Measurements from ENCODE around the gene EEF1AKMT3.

EEF1AKMT3 gene

DNA sequence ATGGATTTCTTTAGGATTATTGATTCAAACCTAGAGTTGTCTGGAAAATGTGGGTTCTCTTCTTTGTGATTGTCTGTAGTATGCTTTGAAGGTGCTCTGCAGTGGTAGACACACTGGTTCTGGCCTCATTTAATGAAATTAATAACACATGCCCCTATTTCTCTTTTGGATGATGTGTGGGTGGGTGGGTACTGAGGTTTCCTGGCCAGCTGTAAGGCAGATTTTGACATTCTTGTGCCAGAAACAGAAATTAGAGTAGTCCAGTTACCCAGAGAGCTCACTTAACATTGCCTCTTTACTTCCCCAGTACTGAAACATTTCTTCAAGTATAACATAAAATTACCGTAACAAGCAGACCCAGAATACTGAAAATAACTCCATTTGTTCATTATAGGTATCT, 24.6 kb downstream of the EEF1AKMT3 start:
- Histone ChIP-seq H3K36me3 (ENCODE audit: control insufficient read depth, insufficient read depth, low read length) (peaks cover 78% of the 10 kb centered on the region), H3K4me1 (ENCODE audit: control insufficient read depth, insufficient read depth, low read length, poor library complexity, severe bottlenecking) (no peaks in the 10 kb centered on the region), H3K27ac (ENCODE audit: low read depth, low read length, severe bottlenecking) (no peak overlapping the region), H3K9me3 (ENCODE audit: control insufficient read depth, low read length) (no peaks in the 10 kb centered on the region), H3K4me3 (ENCODE audit: extremely low read depth, insufficient read depth, low read length, poor library complexity, severe bottlenecking) (no peak overlapping the region)
- WGBS, 2 experiments (ENCODE audit: insufficient coverage in 2 of 2): no CpG with 5 or more reads among the region's 1 CpG

DNA sequence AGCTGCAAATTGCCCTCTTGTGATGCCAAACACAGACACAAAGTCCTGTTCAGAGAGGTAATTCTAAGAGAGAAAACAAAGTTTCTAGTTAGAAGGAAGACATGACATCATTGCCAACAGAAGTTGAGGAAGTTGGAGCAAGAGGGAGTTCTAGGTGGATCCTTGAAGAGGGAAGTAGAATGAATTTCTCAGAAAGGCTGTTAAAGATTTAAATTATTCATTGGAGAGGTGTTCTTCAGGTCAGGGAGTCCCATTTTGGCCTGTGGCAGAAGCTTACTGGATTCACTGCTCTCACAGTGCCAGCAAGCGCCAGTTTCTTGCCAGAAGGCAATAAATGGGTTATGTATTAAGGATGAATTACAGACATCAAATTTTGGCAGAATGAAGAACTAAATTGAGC, 25.5 kb downstream of the EEF1AKMT3 start:
- Histone ChIP-seq H3K9me3 (ENCODE audit: control insufficient read depth, low read length) (no peaks in the 10 kb centered on the region), H3K27ac (ENCODE audit: low read depth, low read length, severe bottlenecking) (no peak overlapping the region), H3K4me1 (ENCODE audit: control insufficient read depth, insufficient read depth, low read length, poor library complexity, severe bottlenecking) (no peaks in the 10 kb centered on the region), H3K36me3 (ENCODE audit: control insufficient read depth, insufficient read depth, low read length) (peaks cover 78% of the 10 kb centered on the region), H3K4me3 (ENCODE audit: extremely low read depth, insufficient read depth, low read length, poor library complexity, severe bottlenecking) (no peak overlapping the region)
- WGBS, 2 experiments (ENCODE audit: insufficient coverage in 2 of 2): 100% methylated on average over 1 of the region's 1 CpG

DNA sequence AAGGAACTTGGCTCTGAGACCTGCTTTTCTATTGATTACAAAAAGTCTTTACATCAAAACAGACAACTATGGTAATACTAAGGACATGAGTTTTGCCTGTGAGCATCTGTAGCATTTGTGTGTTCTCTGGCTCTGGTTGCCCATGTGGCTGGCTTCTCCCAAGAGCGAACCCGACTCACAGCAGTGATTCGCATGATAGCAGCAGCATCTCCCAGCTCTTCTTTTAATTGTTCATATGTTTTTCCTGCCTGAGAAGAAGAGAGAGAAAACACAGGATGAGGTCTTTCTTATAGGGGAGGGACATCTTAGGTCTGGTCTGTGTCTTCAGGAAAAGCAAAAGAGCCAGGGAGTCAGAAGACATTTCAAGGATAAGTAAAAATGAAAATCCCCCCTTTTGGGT, 28.6 kb downstream of the EEF1AKMT3 start:
- Histone ChIP-seq H3K9me3 (ENCODE audit: control insufficient read depth, low read length) (no peaks in the 10 kb centered on the region), H3K27ac (ENCODE audit: low read depth, low read length, severe bottlenecking) (no peak overlapping the region), H3K36me3 (ENCODE audit: control insufficient read depth, insufficient read depth, low read length) (peaks cover 62% of the 10 kb centered on the region), H3K4me1 (ENCODE audit: control insufficient read depth, insufficient read depth, low read length, poor library complexity, severe bottlenecking) (no peaks in the 10 kb centered on the region), H3K4me3 (ENCODE audit: extremely low read depth, insufficient read depth, low read length, poor library complexity, severe bottlenecking) (no peak overlapping the region)
- whole genome bisulfite sequencing, 2 experiments (ENCODE audit: insufficient coverage in 2 of 2): 100% methylated on average over 2 of the region's 3 CpGs

DNA sequence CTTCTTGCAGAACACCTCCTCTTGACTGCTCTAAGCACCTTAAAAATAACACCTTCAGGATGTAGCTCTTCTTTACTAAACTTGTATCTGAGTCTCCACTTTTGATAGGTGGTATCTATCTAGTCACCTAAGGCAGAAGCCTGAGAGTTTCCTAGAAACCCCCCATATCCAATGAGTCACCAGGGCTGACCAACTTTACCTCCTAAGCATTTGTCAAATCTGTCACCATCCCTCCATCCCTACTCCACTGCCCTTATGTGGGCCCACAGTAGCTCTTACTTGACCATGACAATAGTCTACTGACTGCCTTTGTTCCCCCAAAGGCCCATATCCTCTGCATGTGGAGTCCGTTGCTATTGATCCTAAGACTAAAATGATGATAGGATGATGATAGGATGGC, 30.2 kb downstream of the EEF1AKMT3 start:
- H3K27ac ChIP-seq (ENCODE audit: low read depth, low read length, severe bottlenecking): no peak overlapping the region
- H3K9me3 ChIP-seq (ENCODE audit: control insufficient read depth, low read length): no peaks in the 10 kb centered on the region
- H3K4me3 ChIP-seq (ENCODE audit: extremely low read depth, insufficient read depth, low read length, poor library complexity, severe bottlenecking): no peak overlapping the region
- peaks cover 53% of the 10 kb centered on the region for H3K36me3 ChIP-seq (ENCODE audit: control insufficient read depth, insufficient read depth, low read length)
- H3K4me1 ChIP-seq (ENCODE audit: control insufficient read depth, insufficient read depth, low read length, poor library complexity, severe bottlenecking): no peaks in the 10 kb centered on the region
- no CpG with 5 or more reads among the region's 1 CpG for WGBS, 2 experiments (ENCODE audit: insufficient coverage in 2 of 2)

DNA sequence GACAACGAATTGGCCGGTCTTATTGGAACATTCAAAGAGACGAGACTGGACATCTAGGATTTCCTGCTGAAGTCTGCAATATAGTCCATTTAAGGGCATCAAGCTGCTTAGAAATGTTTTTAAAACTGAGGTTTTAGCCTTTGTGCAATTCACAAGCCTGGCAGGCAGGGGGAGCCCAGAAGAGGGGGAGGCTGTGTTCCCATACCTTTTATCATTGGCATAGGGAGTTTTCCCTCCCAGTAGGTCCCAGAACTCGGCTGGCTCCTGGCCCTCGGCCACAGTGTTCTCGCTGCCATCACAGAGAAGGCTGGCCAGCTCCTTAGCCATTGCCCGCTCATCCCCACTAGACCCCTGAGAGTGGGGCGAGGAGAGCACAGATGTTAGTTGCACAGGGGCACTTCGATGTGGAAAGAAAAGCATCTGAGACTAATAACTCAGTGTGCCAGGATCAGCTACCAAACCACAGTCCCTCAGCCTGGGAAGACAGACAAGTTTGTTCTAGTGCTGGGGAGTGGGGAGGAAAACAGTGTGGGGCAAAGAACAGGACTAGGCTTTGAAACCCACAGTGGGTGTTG, 31.0 kb downstream of the EEF1AKMT3 start:
- Histone ChIP-seq H3K36me3 (ENCODE audit: control insufficient read depth, insufficient read depth, low read length) (peaks cover 56% of the 10 kb centered on the region), H3K27ac (ENCODE audit: low read depth, low read length, severe bottlenecking) (no peak overlapping the region), H3K4me1 (ENCODE audit: control insufficient read depth, insufficient read depth, low read length, poor library complexity, severe bottlenecking) (no peaks in the 10 kb centered on the region), H3K9me3 (ENCODE audit: control insufficient read depth, low read length) (no peaks in the 10 kb centered on the region), H3K4me3 (ENCODE audit: extremely low read depth, insufficient read depth, low read length, poor library complexity, severe bottlenecking) (no peak overlapping the region)
- WGBS, 2 experiments (ENCODE audit: insufficient coverage in 2 of 2): 53 to 65% methylated on average over 4 to 9 of the region's 9 CpGs

DNA sequence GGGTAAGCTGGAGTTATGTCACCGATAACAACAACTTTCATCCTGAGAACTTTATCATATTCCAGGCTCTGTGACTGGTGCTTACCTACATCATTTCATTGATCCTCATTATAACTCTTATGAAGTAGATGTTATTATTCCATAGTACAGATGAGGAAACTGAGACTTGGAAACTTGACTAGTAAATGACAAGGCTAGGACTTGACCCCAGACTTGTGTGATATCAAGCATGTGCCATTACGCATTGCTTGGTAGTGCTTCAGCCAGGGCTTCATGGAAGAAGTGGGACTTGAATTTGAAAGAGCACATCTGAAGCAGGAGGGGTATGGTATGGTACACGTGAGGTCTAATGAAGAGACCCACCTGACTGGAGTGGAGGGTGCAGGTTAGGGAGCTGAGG, 34.3 kb downstream of the EEF1AKMT3 start:
- no peaks in the 10 kb centered on the region for H3K4me1 ChIP-seq (ENCODE audit: control insufficient read depth, insufficient read depth, low read length, poor library complexity, severe bottlenecking)
- no peak overlapping the region for H3K4me3 ChIP-seq (ENCODE audit: extremely low read depth, insufficient read depth, low read length, poor library complexity, severe bottlenecking)
- H3K27ac ChIP-seq (ENCODE audit: low read depth, low read length, severe bottlenecking): no peak overlapping the region
- WGBS, 2 experiments (ENCODE audit: insufficient coverage in 2 of 2): 100% methylated on average over 2 of the region's 3 CpGs
- H3K9me3 ChIP-seq (ENCODE audit: control insufficient read depth, low read length): no peaks in the 10 kb centered on the region
- H3K36me3 ChIP-seq (ENCODE audit: control insufficient read depth, insufficient read depth, low read length): peaks cover 38% of the 10 kb centered on the region

DNA sequence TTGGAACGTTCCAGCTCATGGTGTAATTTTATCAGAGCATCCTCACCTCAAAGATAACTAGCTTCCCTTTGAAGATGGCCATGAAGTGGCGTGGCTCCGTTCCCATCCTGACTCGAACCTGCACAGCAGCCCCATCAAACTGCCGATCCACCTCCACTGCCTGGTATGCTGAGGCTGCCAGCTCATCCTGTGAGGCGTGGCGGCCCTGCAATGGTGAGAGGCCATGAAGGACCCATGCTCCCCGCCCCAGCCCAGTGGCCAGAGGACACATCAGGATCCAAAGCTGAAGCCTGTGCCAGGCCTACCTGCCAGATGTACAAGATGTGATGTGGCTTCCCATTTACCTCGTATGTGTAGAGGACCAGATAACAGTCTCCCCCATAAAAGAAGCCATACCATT, 34.9 kb downstream of the EEF1AKMT3 start:
- no peak overlapping the region for H3K4me3 ChIP-seq (ENCODE audit: extremely low read depth, insufficient read depth, low read length, poor library complexity, severe bottlenecking)
- WGBS, 2 experiments (ENCODE audit: insufficient coverage in 2 of 2): 90 to 91% methylated on average over 8 to 9 of the region's 9 CpGs
- H3K27ac ChIP-seq (ENCODE audit: low read depth, low read length, severe bottlenecking): no peak overlapping the region
- no peaks in the 10 kb centered on the region for H3K4me1 ChIP-seq (ENCODE audit: control insufficient read depth, insufficient read depth, low read length, poor library complexity, severe bottlenecking)
- no peaks in the 10 kb centered on the region for H3K9me3 ChIP-seq (ENCODE audit: control insufficient read depth, low read length)
- H3K36me3 ChIP-seq (ENCODE audit: control insufficient read depth, insufficient read depth, low read length): peaks cover 35% of the 10 kb centered on the region

DNA sequence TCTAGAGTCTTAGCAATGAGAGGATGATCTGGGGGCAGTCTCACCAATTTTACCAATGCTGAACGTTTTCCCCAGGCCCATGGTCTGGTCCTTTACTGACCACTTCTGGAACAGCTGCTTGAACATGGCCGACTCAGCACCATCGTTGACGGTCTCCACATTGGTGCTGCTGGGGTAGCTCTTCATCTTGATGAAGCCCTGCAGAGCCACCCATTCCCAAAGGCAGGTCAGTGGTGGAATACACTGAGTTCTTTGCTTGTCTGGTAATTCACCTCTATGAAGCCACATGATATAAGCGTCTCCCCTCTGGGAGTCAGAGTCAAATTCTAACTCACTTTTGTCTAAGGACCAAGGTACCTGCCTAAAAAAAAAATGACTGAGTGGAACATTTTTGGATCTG, 35.9 kb downstream of the EEF1AKMT3 start:
- H3K4me1 ChIP-seq (ENCODE audit: control insufficient read depth, insufficient read depth, low read length, poor library complexity, severe bottlenecking): no peaks in the 10 kb centered on the region
- no peak overlapping the region for H3K27ac ChIP-seq (ENCODE audit: low read depth, low read length, severe bottlenecking)
- H3K4me3 ChIP-seq (ENCODE audit: extremely low read depth, insufficient read depth, low read length, poor library complexity, severe bottlenecking): no peak overlapping the region
- peaks cover 26% of the 10 kb centered on the region for H3K36me3 ChIP-seq (ENCODE audit: control insufficient read depth, insufficient read depth, low read length)
- H3K9me3 ChIP-seq (ENCODE audit: control insufficient read depth, low read length): no peaks in the 10 kb centered on the region
- WGBS, 2 experiments (ENCODE audit: insufficient coverage in 2 of 2): 91 to 95% methylated on average over 5 of the region's 5 CpGs

DNA sequence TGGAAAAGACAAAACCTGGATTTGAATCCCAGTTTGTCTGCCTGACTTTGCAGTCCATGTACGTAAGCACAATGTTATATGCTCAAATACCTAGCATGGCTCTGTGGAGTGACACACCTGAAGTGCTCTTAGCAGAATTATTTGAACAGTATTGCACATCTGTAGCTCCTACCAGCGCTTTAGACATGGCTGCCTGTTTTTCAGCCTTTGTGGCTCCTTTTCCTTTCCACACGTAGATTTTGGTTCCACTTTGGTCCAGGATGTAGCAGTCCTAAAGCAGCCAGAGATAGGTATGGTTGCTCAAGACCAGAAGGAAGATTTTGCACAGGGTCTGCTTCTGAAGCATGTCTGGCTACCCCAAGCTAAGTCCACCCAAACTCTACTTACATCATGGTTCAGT, 37.0 kb downstream of the EEF1AKMT3 start:
- WGBS, 2 experiments (ENCODE audit: insufficient coverage in 2 of 2): 96 to 97% methylated on average over 3 of the region's 3 CpGs
- H3K9me3 ChIP-seq (ENCODE audit: control insufficient read depth, low read length): no peaks in the 10 kb centered on the region
- no peaks in the 10 kb centered on the region for H3K4me1 ChIP-seq (ENCODE audit: control insufficient read depth, insufficient read depth, low read length, poor library complexity, severe bottlenecking)
- H3K4me3 ChIP-seq (ENCODE audit: extremely low read depth, insufficient read depth, low read length, poor library complexity, severe bottlenecking): no peak overlapping the region
- peaks cover 20% of the 10 kb centered on the region for H3K36me3 ChIP-seq (ENCODE audit: control insufficient read depth, insufficient read depth, low read length)
- no peak overlapping the region for H3K27ac ChIP-seq (ENCODE audit: low read depth, low read length, severe bottlenecking)

DNA sequence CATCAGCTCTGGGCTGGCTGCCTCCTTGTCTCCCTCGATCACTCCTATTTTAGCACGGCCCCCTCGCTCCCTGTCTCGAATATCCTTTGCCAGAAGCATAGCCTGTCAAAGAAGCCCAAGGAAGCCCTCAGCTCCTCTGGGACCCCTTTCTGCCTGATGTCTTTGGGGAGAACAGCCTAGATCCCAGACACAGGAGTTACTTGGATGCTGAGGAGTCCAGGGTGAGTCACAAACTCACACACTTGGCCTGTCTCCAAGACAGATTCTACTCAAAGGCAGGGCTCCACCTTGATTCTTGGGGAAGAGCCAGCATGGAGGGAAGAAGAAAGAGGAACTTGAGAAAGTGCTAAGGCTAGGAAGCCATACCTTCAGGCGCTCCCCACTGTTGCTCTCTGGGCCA, 38.0 kb downstream of the EEF1AKMT3 start:
- 94 to 96% methylated on average over 5 of the region's 5 CpGs for WGBS, 2 experiments (ENCODE audit: insufficient coverage in 2 of 2)
- Histone ChIP-seq H3K9me3 (ENCODE audit: control insufficient read depth, low read length) (no peaks in the 10 kb centered on the region), H3K27ac (ENCODE audit: low read depth, low read length, severe bottlenecking) (no peak overlapping the region), H3K36me3 (ENCODE audit: control insufficient read depth, insufficient read depth, low read length) (peaks cover 19% of the 10 kb centered on the region), H3K4me1 (ENCODE audit: control insufficient read depth, insufficient read depth, low read length, poor library complexity, severe bottlenecking) (no peaks in the 10 kb centered on the region), H3K4me3 (ENCODE audit: extremely low read depth, insufficient read depth, low read length, poor library complexity, severe bottlenecking) (no peak overlapping the region)

DNA sequence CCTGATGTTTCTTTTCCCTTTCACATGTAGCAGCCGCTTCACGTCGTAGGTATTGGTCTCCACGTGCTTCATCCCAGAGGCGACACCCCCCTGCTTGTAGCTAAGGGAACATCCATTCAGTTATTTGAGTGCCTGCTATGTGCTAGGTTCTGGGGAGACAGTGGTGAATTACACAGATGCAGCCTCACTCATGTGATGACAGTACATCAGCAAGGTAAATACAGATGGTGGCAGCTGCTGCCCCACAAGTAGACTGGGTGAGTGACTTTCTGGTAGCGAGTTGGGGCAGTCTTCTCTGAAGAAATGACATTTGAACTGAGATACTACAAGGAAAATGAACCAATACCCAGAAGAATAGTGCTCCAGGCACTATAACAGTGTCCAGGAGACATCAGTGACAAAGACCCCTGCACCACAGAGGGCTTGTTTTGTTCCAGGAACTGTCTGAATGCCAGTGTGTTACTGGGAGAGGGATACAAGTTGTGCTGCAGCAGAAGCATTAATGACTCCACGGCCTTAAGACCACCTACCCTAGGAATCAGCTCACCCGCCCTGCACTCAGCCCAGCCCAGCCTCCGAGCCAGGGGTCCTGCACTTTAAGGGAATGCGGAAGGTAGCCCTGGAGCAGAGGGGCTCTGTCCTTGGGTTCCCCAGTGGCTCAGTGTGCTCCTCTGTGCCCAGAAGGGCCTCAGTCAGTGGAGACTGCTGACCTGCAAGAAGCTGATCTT, 38.8 kb downstream of the EEF1AKMT3 start:
- no peak overlapping the region for H3K27ac ChIP-seq (ENCODE audit: low read depth, low read length, severe bottlenecking)
- H3K9me3 ChIP-seq (ENCODE audit: control insufficient read depth, low read length): no peaks in the 10 kb centered on the region
- H3K36me3 ChIP-seq (ENCODE audit: control insufficient read depth, insufficient read depth, low read length): peaks cover 19% of the 10 kb centered on the region
- WGBS, 2 experiments (ENCODE audit: insufficient coverage in 2 of 2): 95 to 100% methylated on average over 5 to 6 of the region's 10 CpGs
- no peaks in the 10 kb centered on the region for H3K4me1 ChIP-seq (ENCODE audit: control insufficient read depth, insufficient read depth, low read length, poor library complexity, severe bottlenecking)
- H3K4me3 ChIP-seq (ENCODE audit: extremely low read depth, insufficient read depth, low read length, poor library complexity, severe bottlenecking): no peak overlapping the region

Measured in mesodermal cell (in vitro differentiated cells).